HUES6 (cell line): Measurements from ENCODE around the gene RPS6KA5.
A peak's percentile ranks its signal among the peaks of the same experiment; 100 is the strongest.
"Not testable (repeated sequence)": the region's sequence is repeated elsewhere in the genome, so short reads cannot be mapped to it uniquely, and the experiment has no call there.

Source experiments
- H3K27ac ChIP-seq: 2 replicates; pipeline ENCODE4 v1.7.0; 2013; ENCODE audit warnings: low read depth, mild to moderate bottlenecking, low read length, inconsistent platforms
- H3K27me3 ChIP-seq: 2 replicates; pipeline ENCODE4 v1.6.1; 2013; ENCODE audit warnings: low read length; ENCODE audit not compliant: control insufficient read depth, insufficient read depth
- H3K36me3 ChIP-seq: 2 replicates; pipeline ENCODE4 v1.6.1; 2013; ENCODE audit warnings: low read length; ENCODE audit not compliant: control insufficient read depth, insufficient read depth
- H3K4me1 ChIP-seq: 2 replicates; pipeline ENCODE4 v1.6.1; 2013; ENCODE audit warnings: low read length; ENCODE audit not compliant: control insufficient read depth, insufficient read depth
- H3K4me3 ChIP-seq: 2 replicates; pipeline ENCODE4 v1.5.1; 2013; ENCODE audit warnings: low read depth, low read length
- H3K9ac ChIP-seq: one replicate; pipeline ENCODE4 v1.6.1; 2013; ENCODE audit warnings: mild to moderate bottlenecking, low read length
- H3K9me3 ChIP-seq: 2 replicates; pipeline ENCODE4 v1.6.1; 2013; ENCODE audit warnings: low read depth, low read length; ENCODE audit not compliant: control insufficient read depth, insufficient read depth

RPS6KA5 gene

GRCh38 chr14:91060351-91061055, at the start of gene RPS6KA5:
TSS of gene RPS6KA5 (minus strand) at chr14:91060641. CDS start at chr14:91060434, 207 bp downstream.
- Histone ChIP-seq H3K27me3 (no peaks in the 10 kb centered on the region; the same call in 1 of the 2 replicates), H3K27ac (no peak within 1 kb of the TSS), H3K9ac (peak within 1 kb of the TSS; percentile 78), H3K36me3 (no peaks in the 10 kb centered on the region), H3K9me3 (no peaks in the 10 kb centered on the region), H3K4me3 (peak within 1 kb of the TSS; percentile 90), H3K4me1 (peaks cover 4% of the 10 kb centered on the region; the same call in 1 of the 2 replicates)

- Histone ChIP-seq H3K36me3 (no peaks in the 10 kb centered on the region), H3K27ac (no peak overlapping the region), H3K4me3 (no peak overlapping the region), H3K9me3 (no peaks in the 10 kb centered on the region), H3K9ac (no peak overlapping the region), H3K4me1 (peaks cover 9% of the 10 kb centered on the region), H3K27me3 (no peaks in the 10 kb centered on the region)
Observed at GRCh38 chr14:91108941-91109611, 48.6 kb upstream of the RPS6KA5 start.

GRCh38 chr14:91103116-91103515, 42.7 kb upstream of the RPS6KA5 start:
- Histone ChIP-seq H3K4me1 (no peaks in the 10 kb centered on the region; the same call in 1 of the 2 replicates), H3K27ac (no peak overlapping the region), H3K27me3 (no peaks in the 10 kb centered on the region), H3K9me3 (no peaks in the 10 kb centered on the region), H3K4me3 (no peak overlapping the region), H3K9ac (no peak overlapping the region), H3K36me3 (no peaks in the 10 kb centered on the region)

- no peaks in the 10 kb centered on the region for H3K9me3 ChIP-seq
- H3K27ac ChIP-seq, result no peak overlapping the region
- H3K9ac ChIP-seq, result no peak overlapping the region
- no peaks in the 10 kb centered on the region for H3K36me3 ChIP-seq
- no peak overlapping the region for H3K4me3 ChIP-seq
- no peaks in the 10 kb centered on the region for H3K27me3 ChIP-seq
- H3K4me1 ChIP-seq, result no peaks in the 10 kb centered on the region; the same call in 1 of the 2 replicates
Observed at GRCh38 chr14:91100102-91100501, 39.7 kb upstream of the RPS6KA5 start.

GRCh38 chr14:91098591-91098990, 38.1 kb upstream of the RPS6KA5 start:
- Histone ChIP-seq H3K27ac (no peak overlapping the region), H3K9me3 (no peaks in the 10 kb centered on the region), H3K4me1 (no peaks in the 10 kb centered on the region), H3K36me3 (no peaks in the 10 kb centered on the region), H3K4me3 (no peak overlapping the region), H3K9ac (no peak overlapping the region), H3K27me3 (no peaks in the 10 kb centered on the region)

- H3K4me1 ChIP-seq, H3K9ac ChIP-seq, H3K36me3 ChIP-seq, H3K27me3 ChIP-seq, H3K9me3 ChIP-seq, H3K27ac ChIP-seq, H3K4me3 ChIP-seq: not testable (repeated sequence)
Observed at GRCh38 chr14:91097657-91098056, 37.2 kb upstream of the RPS6KA5 start.

GRCh38 chr14:91095178-91095577, 34.7 kb upstream of the RPS6KA5 start:
- Histone ChIP-seq H3K27me3 (no peaks in the 10 kb centered on the region), H3K9me3 (no peaks in the 10 kb centered on the region), H3K27ac (no peak overlapping the region), H3K4me3 (no peak overlapping the region), H3K4me1 (no peaks in the 10 kb centered on the region), H3K9ac (no peak overlapping the region), H3K36me3 (no peaks in the 10 kb centered on the region)

- no peaks in the 10 kb centered on the region for H3K4me1 ChIP-seq
Observed at GRCh38 chr14:91094772-91095171, 34.3 kb upstream of the RPS6KA5 start.

GRCh38 chr14:91093743-91094472, 33.5 kb upstream of the RPS6KA5 start:
- H3K9me3 ChIP-seq, H3K36me3 ChIP-seq, H3K4me1 ChIP-seq, H3K27me3 ChIP-seq, H3K9ac ChIP-seq, H3K27ac ChIP-seq, H3K4me3 ChIP-seq: not testable (repeated sequence)

More at GRCh38 chr14:91094772-91095171, 34.3 kb upstream of the RPS6KA5 start:
- H3K27me3 ChIP-seq, result no peaks in the 10 kb centered on the region
- H3K27ac ChIP-seq, result no peak overlapping the region
- H3K9ac ChIP-seq, result no peak overlapping the region
- no peak overlapping the region for H3K4me3 ChIP-seq
- no peaks in the 10 kb centered on the region for H3K36me3 ChIP-seq
- no peaks in the 10 kb centered on the region for H3K9me3 ChIP-seq

GRCh38 chr14:91092073-91092472, 31.6 kb upstream of the RPS6KA5 start:
- H3K9ac ChIP-seq, result no peak overlapping the region
- no peak overlapping the region for H3K27ac ChIP-seq
- H3K27me3 ChIP-seq, result no peaks in the 10 kb centered on the region
- H3K9me3 ChIP-seq, result no peaks in the 10 kb centered on the region
- H3K4me3 ChIP-seq, result no peak overlapping the region
- H3K4me1 ChIP-seq, result no peaks in the 10 kb centered on the region
- no peaks in the 10 kb centered on the region for H3K36me3 ChIP-seq

GRCh38 chr14:91090743-91091142, 30.3 kb upstream of the RPS6KA5 start:
- Histone ChIP-seq H3K36me3 (no peaks in the 10 kb centered on the region), H3K9me3 (0 out of 2 replicates have a peak, but pooled peaks cover 2% of the 10 kb centered on the region), H3K27ac (no peak overlapping the region), H3K4me3 (no peak overlapping the region), H3K9ac (no peak overlapping the region), H3K4me1 (no peaks in the 10 kb centered on the region), H3K27me3 (no peaks in the 10 kb centered on the region)
